GM19463 (cell line): Measurements from ENCODE around the gene TASP1.
"Not testable (repeated sequence)": the region's sequence is repeated elsewhere in the genome, so short reads cannot be mapped to it uniquely, and the experiment has no call there.

Experiments
- ATAC-seq: cut with Tn5 transposase; IDR thresholded peaks from one replicate; pipeline ENCODE4 v1.9.1; 2021; ENCODE audit warnings: mild to moderate bottlenecking, moderate library complexity; ENCODE audit not compliant: unreplicated experiment

The TASP1 gene

DNA sequence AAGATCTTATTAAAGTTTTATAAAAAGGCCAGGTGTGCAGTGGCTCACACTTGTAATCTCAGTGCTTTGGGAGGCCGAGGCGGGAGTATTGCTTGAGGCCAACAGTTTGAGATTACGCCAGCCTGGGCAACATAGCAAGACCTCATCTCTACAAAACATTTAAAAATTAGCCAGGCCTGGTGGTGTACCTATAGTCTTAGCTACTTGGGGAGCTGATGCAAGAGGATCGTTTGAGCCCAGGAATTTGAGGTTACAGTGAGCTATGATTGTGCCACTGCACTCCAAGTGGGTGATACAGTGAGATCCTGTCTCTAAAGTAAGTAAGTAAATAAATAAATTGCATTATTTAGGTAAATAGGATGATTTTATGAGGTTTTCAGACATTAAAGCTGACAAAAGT is 234.4 kb downstream of the TASP1 start:
- no peak for ATAC-seq

DNA sequence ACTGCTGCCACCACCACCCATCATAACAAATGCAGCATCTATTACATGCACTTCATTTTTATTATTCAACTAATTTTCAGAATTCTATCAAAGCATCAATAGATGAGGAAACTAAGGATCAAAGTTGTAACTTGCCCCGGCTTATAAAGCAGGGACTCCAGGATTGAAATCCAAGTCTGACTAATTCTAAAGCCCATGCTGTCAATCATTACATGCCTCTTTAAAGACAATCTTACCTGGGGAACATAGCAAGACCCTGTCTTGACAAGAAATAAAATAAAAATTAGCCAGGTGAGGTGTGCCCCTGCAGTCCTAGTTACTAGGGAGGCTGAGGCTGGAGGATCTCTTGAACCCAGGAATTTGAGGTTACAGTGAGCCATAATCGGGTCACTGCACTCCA is 235.3 kb downstream of the TASP1 start:
- no peak for ATAC-seq

DNA sequence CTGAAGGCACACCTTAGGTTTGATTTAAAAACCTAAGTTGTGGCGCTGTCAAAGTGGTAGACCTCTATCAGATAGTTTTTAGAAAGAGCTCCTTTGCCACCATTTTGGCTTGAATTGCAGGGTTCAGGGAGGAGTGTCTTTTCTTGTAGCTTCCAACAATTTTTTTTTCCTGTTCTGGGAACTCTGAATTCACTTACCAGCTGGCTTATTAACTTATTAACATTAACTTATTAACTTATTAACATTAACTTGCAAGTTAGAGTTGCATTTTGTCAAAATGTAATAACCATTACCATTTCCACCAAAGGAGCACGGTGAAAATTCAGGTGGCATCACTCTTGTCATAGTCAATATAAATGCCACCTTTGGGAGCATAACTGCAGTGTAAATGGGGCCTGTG is 235.7 kb downstream of the TASP1 start:
- no peak for ATAC-seq

DNA sequence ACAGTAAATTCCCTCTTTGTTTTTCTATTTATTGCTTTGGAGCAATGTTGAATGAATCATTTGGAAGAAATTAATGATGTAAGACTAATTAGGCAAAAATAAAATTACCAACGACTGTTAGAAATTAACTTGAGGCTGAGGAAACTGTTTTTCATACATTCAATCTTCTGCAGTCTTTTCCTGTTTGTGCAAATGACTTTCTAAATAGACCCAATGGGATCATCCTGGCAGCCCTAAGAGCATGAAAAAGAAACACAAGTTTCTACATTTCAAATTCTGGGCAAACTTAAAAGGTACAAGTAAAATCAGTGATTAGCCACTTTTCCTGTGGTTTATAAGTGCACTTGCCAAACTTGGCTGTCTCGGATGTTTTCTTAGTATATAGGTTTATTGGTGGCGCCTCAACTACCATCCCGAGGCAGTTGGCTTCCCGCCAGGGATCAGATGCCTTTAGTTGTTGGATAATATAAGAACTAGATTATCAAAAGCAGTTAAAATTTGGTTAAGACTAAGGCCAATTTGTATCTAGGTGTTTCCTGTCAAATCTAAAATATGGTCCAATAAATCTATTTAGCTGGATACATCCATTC is 236.5 kb downstream of the TASP1 start:
- no peak for ATAC-seq

DNA sequence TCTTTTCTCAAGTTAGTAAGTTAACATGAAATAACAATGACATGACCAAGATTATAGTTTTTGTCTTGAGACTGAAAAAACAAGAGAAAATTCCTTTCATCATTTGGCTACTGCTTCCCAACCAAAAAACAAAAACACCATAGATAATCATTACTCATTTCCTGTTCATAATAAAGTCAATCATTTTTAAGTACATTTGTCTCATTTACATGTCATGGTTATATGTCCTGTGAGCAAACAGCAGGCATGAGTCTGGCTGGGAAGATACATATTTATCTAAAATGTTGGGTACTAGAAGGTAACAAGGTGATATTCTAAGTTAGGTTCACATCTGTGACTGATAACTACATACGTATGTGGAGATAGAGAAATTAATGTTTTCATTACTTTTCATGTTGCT is 237.1 kb downstream of the TASP1 start:
- no peak for ATAC-seq

DNA sequence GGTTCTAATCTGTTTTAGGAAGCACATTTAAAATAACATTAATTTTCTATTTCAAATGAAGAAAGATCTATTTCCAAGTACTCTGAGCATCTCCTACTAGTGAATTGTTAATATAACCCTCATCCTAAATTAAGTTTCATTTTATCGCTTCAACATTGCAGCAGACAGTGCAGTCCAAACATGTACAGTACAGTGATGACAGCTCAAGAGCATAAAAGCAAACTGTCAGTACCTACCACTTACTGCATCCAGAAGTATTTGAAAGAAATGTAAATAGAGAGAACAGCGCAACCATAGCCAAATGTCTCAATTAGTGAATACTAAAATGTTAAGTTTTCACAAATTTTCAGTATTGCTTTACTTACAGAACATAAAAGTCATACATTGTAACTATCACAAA is 238.3 kb downstream of the TASP1 start:
- no peak for ATAC-seq

DNA sequence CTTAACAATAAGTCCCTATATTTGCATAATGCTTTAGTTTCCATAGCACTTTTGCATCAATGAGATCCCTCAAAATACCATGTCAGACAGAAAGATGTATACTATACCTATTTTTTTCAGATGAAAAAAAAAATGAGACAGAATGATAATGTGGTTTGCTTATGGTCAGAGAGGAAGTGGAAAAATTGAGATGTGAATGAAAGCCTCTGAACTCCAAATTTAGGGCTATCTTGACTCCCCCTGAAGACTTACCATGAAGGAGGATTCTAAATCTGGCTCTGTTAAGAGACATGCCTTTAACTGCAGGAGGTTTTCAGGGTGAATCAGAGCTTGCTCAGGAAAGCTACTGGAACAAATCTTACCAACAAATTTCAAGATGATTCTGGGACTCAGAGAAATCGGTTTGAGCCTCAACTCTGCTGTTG is 241.4 kb downstream of the TASP1 start:
- ATAC-seq: no peak

DNA sequence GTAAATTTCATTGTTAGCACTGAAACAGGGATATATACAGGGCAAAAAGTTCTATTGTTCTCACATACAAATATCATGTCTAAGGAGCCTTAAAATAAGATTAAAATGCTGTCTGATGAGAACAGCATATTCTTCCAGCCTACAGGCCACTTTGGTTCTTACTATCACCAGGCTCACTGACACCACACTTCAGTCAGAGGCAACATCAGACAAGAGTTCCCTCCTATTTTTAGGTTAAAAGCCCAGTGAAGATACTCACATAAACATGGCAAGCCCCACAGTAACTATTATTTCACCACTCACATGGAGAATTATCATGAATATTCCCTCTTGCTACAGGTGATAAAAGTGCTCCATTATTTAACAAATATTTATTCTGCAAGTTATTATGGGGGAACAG is 241.9 kb downstream of the TASP1 start:
- ATAC-seq: no peak

DNA sequence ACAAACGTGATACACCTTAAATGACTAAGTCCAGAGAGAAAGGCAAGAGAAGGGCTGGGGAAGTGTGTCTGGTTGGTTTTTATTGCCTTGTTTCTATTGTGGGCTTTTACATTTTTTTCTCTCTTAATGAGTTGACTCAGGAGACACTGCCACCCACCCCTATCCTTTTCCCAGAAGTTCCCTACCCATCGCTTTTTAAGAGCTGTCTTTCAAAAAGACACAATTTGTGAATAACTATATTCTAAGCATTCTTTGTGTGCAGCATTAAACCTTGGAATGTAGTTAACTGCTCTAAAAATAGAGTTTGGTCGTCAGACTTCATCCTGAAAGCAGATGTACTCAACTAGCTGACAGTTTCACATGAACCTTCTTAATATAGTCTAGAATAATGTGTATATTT is 242.7 kb downstream of the TASP1 start:
- no peak for ATAC-seq

DNA sequence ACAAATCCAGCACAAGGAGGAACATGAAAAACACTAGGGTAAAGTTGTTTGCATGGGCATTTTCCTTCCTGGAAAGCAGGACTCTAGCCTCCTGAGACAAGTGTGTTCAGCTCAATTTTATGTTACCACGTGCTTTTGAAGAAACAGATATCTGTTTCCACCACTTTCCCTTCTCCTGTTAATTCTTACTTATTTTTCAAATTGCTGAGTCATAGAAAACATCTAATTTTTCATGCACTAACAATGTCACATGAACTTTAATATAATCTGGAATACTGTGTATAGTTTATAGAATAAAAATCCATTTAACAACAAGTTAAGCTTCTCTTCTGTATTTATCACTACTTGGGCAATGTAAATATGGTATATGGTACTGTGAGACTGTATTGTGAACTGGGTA is 243.5 kb downstream of the TASP1 start:
- no peak for ATAC-seq

DNA sequence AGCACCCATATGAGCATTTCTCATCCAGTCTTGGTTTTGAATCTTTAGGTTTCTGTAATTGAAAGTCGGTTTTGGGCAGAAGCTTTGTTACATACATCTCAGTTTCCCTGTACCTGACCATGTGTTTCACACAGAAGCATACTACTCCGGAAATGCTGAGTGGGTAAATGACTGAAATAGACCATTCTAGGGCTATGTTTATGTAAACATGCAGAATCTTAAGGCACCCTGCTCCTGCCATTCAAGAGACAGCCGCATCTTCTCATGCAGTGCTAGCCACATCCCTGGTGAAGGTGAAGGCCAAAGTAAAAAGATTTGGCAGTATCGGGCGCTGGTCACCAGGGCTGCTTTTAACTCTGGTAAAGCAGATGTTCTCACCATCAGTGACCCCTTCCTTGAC is 246.3 kb downstream of the TASP1 start:
- ATAC-seq: no peak

DNA sequence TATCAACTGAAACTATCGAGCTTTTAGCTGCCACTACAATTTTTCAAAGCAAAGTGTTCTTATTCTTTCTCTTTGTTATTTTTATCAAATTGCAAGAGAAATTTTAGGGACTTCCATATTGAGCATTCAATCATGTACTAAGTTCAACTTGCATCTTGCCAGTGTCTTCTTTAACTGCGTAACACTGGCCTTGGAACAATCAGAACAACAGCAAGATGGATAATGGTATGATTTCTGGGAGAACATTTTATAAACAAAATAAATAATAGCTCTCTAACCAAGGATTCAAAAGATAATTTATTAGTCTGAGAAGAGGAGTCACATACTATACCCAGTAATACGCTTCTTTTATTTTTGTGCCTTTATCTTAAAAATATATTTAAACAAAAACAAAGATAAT is 249.6 kb downstream of the TASP1 start:
- no peak for ATAC-seq

DNA sequence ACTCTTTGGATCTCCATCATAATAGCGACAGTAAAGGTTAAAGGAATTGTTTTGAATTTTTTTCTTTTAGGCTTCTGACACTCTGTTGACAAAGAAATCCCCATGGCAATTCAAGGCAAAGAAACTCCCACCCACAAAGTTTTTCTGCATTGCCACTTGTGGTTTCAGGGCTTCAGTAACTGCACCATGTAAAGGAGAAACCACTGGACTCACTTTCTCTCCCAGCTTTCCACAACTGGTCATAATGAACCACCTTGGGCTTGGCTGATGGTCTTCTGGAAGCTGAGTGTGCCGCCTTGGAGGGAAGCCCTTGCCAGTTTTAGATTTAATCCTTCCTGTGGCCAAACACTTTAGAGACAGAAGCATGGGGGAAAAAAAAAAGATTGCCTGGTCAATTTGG is 254.6 kb downstream of the TASP1 start:
- no peak for ATAC-seq

DNA sequence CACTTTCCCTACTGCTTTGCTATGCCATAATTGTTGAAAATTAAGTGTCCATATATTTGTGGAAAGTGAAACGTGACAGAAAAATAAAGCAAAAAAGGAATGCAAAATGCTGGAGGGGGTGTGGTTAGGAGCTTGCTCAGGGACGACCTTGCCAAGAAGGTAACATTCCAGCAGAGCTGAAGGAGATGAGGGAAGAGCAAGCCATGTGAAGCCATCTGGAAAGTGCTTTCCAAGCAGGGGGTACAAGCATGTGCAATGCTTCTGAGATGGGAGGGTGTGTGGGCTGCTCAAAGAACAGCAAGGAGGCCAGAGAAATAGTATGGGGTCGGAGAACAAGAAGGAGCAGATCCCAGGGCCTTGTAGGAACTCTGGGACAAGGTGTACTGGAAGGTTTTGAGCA is 255.9 kb downstream of the TASP1 start:
- no peak for ATAC-seq

DNA sequence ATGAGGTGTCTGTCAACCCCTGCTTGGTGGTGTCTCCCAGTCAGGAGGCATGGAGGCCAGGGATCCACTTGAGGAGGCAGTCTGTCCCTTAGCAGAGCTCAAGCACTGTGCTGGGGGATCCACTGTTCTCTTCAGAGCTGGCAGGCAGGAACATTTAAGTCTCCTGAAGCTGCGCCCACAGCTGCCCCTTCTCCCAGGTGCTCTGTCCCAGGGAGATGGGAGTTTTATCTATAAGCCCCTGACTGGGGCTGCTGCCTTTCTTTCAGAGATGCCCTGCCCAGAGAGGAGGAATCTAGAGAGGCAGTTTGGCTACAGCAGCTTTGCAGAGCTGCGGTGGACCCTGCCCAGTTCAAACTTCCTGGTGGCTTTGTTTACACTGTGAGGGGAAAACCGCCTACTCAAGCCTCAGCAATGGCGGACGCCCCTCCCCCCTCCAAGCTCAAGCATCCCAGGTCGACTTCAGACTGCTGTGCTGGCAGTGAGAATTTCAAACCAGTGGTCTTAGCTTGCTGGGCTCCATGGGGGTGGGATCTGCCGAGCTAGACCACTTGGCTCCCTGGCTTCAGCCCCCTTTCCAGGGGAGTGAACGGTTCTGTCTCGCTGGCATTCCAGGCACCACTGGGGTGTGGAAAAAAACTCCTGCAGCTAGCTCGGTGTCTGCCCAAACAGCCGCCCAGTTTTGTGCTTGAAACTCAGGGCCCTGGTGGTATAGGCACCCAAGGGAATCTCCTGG is 258.1 kb downstream of the TASP1 start:
- not testable (repeated sequence) for ATAC-seq

DNA sequence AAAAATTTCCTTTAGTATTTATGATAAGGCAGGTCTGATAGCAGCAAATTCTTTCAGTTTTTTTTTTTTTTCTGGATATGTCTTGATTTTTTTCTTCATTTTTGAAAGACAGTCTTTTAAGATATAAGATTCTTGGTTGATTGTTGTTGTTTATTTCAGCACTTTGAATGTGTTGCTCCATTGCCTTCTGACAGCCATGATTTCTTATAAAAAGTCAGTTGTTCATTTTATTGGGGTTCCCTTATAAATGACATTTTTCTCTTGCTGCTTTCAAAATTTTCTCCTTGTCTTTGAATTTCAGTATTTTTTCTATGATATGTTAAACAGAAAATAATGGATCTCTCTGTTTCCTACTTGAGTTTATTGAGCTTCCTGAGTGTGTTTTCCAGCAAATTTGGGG is 265.3 kb downstream of the TASP1 start:
- no peak for ATAC-seq

DNA sequence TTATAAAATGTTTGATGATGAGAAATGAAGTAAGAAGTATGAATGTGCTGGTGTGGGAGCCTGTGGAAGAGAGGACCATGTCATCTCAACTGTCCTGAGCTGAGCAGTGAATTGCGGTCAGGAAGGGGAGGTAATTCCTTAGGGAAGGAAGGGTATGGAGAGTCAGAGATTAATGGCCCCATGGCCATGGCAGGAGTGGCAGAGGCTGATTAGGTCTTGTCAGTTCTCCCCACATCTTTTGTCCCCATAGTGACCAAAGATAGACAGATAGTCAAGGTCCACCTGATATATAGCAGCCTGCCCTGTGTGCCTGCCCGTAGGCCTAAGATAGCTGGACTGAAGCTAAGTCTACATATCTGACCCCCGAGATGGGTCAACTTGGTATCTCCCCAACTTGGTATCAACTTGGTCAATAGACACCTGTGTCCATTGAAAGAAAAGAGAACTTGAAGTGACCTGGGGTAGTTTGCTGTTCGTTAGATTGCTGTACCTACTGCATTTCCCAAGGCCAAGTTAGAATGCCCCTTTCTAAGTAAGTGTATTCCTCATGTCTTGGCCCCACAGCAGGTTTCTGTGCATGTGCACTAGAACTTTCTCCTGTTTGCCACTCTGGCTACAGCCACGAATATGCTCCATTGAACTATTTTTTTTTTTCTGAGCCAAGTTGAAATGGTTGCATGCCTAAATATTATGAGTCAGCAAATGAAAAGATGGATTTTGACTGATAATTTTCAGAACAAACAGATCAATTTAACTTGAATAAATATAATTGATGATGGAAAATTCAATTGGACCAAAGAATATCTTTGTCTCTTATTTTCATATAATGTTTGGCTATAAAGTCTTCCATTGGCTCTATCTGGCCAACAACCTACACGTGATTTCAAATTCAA is 274.2 kb downstream of the TASP1 start:
- no peak for ATAC-seq

DNA sequence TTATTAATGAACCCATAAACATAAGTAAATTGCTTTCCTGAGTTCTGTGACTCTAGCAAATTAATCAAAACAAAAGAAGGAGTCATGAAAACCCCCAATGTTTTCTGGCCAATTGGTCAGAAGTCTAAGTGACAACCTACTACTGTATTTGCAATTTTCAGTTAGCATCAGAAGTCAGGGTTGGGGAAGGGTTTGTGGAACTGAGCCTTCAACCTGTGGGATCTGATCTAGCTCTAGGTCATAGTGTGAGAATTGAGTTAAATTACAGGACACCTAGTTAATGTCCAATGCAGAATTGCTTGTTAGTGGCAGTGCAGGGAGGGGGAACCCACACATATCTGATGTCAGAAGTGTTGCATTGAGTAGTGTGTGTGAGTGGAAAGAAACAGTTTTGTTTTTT is 275.3 kb downstream of the TASP1 start:
- ATAC-seq: no peak

DNA sequence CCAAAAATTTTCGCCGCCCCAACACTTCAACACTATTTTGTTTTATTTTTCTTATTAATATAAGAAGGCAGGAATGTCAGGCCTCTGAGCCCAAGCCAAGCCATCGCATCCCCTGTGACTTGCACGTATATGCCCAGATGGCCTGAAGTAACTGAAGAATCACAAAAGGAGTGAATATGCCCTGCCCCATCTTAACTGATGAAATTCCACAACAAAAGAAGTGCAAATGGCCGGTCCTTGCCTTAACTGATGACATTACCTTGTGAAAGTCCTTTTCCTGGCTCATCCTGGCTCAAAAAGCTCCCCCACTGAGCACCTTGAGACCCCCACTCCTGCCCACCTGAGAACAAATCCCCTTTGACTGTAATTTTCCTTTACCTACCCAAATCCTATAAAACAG is 276.6 kb downstream of the TASP1 start:
- ATAC-seq: not testable (repeated sequence)

DNA sequence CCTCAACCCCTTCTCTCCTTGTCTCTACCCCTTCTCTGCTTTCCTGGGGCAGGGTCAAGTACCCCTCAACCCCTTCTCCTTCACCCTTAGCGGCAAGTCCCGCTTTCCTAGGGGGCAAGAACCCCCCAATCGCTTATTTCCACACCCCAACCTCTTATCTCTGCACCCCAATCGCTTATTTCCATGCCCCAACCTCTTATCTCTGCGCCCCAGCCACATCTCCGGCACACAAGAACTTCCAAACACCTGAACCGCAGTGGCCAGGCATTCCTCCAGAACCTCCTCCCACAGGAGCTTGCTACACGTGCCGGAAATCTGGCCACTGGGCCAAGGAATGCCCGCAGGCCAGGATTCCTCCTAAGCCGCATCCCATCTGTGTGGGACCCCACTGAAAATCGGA is 279.8 kb downstream of the TASP1 start:
- ATAC-seq: not testable (repeated sequence)

DNA sequence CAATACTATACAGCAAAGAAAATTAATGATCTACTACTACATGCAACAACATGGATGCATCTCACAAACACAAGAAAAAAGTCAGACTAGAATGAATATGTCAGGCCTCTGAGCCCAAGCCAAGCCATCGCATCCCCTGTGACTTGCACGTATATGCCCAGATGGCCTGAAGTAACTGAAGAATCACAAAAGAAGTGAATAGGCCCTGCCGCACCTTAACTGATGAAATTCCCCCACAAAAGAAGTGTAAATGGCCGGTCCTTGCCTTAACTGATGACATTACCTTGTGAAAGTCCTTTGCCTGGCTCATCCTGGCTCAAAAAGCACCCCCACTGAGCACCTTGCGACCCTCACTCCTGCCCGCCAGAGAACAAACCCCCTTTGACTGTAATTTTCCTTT is 280.9 kb downstream of the TASP1 start:
- not testable (repeated sequence) for ATAC-seq

DNA sequence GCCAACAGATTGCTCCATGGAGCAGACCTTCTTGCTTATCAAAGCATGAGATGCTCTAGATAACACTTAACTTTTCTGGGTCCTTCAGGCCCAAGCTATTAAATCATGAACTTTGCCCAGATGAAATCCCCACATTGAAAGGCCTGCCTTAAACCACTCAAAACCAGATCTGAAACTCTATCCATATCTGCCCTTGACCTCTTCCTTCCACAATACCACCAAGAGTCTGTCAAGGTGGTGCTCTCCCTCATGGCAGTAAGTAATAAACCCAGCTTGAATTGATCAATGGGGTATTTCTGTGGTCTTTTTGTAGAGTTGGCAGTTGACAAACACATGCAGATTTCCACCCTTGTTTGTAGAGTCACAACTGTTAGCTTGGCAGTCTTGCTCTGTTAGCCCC is 282.1 kb downstream of the TASP1 start:
- peak; percentile 66 for ATAC-seq
